SH-SY5Y (cell line): ENCODE data around the gene INPP5E.

ENCODE experiments used
- GATA2 ChIP-seq: IDR thresholded peaks from 2 replicates; pipeline ENCODE4 v1.6.1; 2011; ENCODE audit warnings: mild to moderate bottlenecking, low read depth, low read length
- GATA3 ChIP-seq: IDR thresholded peaks from 2 replicates; pipeline ENCODE4 v1.6.1; 2011; ENCODE audit warnings: low read depth, mild to moderate bottlenecking, low read length, moderate library complexity

Gene INPP5E

GRCh38 chr9:136385015-136385414 is 54.6 kb downstream of the INPP5E start:
- TF ChIP-seq GATA3 (no peak), GATA2 (no peak)

- TF ChIP-seq GATA2 (no peak), GATA3 (no peak)
These were observed 56.2 kb downstream of the INPP5E start for GRCh38 chr9:136383436-136383835.

GRCh38 chr9:136381966-136382513 is 57.6 kb downstream of the INPP5E start:
- TF ChIP-seq GATA3: no peak
- TF ChIP-seq GATA2: no peak

- TF ChIP-seq GATA3 (no peak), GATA2 (no peak)
These were observed 58.3 kb downstream of the INPP5E start for GRCh38 chr9:136381311-136381710.

- TF ChIP-seq GATA3 (no peak), GATA2 (no peak)
These were observed 59.3 kb downstream of the INPP5E start for GRCh38 chr9:136380381-136380780.

GRCh38 chr9:136379891-136380290 is 59.8 kb downstream of the INPP5E start:
- TF ChIP-seq GATA2 (no peak), GATA3 (no peak)

GRCh38 chr9:136379401-136379800 is 60.2 kb downstream of the INPP5E start:
- TF ChIP-seq GATA2: no peak
- TF ChIP-seq GATA3: no peak

GRCh38 chr9:136379003-136379287 is 60.7 kb downstream of the INPP5E start:
- TF ChIP-seq GATA3: no peak
- TF ChIP-seq GATA2: no peak
